Measurements from ENCODE around the gene NFIA.

The NFIA gene

DNA sequence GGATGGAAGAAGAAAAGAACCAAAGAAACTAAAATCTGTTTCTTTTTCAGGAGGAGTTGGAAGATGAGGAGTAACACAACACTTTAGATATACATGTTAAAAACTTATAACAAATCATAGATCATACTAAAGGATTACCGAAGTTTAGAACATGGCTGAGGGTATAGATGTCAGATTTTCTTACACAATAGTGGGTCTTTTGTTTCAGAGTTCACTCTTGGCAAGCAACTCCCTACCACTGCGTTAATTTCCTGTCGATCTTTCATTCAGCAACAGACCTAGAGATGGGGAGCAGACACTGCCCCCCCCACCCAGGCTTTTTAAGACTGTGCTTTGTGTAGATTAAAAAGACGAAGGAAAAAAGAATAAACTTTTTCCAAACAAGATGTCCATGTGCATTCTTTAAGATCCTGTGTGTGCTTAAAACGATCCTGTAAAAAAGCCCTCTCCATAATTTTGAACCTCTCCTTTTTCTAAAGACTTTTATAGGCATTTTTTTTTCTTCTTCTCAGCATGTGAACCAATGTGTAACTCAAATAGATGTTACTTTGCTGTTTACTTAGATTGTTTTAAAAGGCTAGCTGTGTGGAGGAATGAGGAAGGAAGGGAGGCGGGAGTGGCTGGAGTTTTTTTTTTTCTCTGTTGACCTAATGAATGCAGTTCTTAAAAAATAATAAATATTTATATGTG lies 50.4 kb downstream of the NFIA start:
- DNase-seq = no peak

DNA sequence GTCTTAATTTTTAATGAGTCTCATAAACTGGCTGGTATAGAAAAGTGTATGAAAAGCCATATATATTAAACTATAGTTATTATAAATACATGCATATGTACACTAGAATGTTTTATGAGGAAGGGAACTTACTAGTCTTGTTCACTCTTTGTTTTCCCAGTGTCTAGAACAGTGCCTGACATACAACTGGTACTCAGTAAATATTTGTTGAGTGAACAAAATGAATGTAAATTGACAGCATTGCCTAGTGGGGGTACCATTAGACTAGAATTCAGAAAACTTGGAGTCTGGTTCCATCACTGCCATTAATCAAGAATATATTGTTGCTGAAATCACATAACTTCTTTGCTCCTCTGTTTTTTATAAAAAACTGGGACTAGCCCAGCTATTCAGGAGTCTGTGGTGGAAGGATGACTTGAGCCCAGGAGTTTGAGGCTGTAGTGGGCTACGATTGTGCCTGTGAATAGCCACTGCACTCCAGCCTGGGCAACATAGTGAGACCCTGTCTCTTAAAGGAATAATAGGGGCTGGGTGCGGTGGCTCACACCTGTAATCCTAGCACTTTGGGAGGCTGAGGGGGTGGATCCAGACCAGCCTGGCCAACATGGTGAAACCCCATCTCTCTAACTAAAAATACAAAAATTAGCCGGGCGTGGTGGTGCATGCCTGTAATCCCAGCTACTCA lies 51.1 kb downstream of the NFIA start:
- DNase-seq = no peak

DNA sequence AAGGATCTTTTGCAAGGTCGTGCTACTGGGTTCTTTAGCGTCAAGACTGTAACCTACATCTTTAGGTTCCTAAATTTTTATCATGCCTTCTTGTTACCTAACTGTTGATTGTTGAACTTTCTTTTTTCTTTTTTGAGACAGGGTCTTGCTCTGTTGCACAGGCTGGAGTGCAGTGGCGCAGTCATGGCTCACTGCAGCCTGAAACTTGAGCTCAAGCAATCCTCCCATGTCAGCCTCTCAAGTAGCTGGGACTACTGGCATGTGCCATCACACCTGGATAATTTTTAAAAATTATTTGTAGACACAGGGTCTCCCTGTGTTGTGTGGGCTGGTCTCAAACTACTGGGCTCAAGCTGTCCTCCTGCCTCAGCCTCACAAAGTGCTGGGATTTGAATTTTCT lies 52.9 kb downstream of the NFIA start:
- no peak for DNase-seq

DNA sequence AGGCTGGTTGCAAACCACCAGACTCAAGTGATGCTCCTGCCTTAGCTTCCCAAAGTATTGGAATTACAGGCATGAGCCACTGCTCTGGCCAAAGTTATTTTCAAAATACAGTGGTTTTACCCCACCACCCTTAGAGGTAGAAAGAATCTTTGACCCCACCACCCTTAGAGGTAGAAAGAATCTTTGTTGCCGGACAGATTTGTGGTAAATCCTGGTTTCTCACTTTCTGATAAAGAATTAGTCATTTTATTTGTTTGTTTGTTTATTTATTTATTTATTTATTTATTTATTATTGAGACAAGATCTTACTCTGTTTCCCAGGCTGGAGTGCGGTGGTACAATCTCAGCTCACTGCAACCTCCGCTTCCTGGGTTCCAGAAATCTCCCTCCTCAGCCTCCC lies 55.9 kb downstream of the NFIA start:
- no peak for DNase-seq

DNA sequence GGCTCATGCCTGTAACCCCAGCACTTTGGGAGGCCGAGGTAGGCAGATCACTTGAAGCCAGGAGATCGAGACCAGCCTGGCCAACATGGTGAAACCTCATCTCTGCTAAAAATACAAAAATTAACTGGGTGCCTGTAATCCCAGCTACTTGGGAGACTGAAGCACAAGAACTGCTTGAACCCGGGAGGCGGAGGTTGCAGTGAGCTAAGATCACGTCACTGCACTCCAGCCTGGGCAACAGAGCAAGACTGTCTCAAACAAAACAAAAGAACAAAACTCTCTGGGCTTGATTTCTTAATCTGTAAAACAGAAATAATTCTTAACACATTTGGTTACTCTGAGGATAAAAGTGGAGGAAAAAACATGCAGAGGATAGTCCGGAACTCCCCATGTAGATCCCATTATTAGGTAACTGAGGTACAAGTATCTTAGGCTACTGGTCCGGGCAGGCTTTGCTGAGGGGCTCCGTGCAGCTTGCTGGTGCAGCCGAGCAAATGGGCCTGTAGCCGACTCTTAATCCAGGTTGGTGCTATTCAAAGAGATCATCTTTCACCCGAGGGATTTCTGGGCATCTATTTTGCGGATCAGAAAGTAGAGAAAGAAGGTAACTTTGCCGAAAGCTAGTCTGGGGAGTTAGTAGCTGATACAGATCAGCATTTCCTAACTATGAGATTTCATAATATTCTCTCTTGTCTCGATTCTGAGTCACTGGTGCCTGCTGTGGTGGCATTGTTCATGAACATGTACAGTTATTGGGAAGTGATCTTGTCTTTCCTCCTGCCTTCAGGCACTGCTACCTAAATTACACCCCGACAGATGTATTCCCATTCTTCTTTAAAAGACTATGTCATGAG lies 56.8 kb downstream of the NFIA start:
- DNase-seq = no peak

DNA sequence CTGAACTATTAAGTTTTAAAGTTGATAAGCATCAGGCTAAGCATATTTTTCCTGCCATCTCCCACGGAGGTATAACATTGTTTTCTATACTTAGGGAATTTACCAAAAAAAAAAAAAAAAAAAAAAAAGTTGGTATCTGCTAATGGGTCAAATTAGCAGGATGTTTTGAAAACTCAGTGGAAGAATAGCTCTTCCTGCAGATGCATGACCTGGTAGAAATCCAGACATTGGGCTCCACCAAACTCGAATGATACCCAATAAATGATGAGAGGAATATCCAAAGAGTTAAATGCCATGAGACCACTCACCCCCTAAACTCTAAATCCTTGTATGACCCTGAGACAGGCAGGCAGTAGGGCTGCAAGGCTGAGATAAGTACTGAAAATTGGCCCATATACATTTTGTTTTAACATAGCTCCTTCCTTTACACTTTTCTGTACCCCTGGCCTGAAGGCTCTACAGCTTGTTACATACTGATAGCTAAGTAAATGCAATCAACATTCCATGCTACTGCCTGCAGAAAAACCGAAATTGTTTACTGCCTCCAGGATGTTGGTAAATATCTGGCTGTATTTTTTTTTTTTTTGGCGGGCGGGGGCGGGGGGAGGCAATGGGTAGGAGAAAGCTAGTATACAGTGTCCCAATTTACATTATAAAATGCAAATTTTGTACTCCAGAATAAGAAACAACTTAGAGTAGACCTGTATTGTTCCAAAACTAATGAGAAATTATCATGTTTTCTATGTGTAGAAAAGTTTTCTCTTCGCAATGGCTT lies 57.6 kb downstream of the NFIA start:
- no peak for DNase-seq

DNA sequence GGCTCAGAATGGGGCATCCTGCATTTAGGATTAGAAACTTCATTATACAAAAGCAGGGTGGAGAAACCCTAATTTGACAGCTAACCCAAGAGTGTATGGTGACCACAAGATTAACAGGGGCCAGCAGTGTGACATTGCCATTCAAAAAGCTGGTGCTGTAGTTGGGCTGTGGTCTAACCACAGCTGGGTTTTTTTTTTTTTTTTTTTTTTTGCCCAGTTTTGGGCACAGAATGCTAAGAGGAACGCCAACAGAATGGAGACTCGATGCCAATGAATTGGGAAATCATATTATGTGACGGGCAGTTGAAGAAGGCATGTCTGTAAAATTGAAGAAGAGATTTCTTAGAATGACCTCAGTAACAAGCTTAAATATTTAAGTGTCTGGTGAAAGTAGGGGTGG lies 58.4 kb downstream of the NFIA start:
- DNase-seq = no peak

DNA sequence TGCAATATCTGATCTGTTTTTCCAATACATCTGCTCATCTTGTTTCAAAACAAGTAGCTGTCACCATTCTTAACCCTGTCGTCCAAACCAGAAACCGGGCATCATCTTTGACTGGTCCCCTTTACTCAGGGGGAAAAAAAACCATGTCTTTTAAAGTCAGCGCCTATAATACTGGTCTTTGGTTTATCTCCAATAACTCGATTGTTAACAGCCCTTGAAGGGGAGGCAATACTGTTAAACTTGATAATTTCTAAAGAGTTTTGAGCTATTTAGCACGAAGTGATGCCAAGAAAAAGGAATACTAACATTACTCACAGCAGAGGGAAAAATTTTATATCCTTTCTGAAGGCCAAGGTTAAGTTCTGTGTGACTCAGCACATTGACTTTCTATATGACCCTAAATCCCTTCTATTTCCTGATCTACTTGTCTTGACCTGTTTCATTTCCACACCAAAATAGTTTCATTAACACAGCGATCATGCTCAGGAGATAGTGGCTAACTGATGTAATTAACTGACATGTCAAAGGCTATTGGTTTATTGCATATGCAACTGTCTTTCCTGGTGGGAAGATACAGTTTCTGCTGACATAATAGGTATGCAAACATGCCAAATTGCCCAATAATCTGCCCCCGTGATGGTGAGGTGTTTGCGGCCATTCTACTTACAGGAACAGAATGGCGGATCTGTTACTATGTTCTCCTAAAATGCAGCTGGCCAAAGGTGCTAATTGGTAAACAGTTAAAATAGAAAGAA lies 59.1 kb downstream of the NFIA start:
- DNase-seq = no peak

DNA sequence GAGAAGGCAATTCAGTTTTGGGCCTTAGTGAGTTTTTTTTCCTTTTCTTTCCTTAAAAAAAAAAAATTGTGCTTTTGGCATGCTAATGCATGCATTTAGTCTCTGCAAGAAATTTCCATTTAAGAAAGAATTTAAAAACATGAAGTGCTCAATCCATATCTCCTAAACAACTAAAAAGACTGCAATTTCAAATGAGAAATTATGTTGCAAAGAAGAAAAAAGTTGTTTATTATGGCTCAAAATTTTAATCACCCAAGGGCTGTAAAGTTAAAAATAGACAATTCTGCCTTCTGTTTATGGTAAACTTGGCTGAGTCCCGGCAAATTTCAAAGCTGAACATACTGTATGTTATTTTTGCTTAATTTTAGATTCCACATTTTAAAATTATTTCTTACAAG lies 59.7 kb downstream of the NFIA start:
- DNase-seq = no peak

DNA sequence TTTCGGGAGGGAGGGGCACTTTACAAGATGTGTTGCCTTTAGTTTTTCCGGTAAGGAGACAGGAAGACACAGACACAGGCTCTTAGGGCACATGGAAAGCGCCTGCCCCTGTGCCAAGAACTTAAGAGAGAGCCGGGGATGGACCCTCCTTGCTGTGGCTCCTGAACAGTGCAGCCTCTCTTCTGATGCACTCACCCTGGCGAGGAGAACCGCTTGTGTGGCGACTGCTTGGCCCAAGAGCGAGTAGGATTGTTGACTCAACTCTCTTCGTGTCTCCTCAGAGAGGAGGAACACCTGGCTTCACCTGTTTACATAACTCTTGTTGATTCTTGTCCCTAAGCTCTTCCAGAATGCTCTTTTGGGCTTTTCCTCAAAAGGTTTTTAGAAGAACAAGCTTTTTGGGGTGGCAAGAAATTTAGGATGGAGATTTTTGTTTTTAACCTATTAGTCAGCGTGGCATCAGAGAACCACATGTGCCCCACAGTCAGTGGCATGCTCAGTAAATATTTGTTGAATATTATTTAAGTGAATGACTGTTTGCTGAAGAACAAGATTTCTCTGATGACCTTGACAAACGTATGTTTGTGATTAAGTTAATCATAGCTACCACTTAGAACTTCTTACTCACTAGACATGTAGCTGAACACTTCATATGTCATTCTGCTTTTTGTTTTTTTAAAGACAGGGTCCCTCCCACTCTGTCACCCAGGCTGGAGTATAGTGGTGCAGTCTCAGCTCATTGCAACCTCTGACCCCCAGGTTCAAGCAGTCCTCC lies 60.6 kb downstream of the NFIA start:
- DNase-seq = no peak

DNA sequence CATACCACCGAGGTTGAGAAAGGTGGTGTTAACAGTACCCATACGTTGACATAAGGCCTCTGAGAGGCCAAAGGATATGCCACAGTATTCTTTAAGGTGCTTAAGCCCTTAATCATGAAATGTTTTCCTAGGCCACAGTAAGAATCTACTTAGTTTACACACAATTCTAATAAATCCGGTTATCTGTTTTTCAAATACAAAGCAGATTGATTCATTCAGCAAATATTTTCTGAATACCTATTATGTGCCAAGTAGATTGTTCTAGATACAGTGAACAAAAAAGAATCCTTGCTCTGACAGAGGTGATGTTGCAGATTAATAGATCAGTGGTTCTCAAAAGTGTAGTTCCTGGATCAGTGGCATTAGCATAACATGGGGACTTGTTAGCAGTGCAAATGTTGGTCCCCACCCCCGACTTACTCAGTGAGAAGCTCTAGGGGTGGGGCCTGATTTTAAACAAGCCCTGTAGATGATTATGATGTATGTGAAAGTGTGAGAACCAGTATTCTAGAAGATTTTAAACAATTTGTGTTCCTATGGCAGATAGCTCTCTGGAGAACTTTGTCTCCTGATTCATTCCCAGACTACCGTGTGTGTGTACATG lies 61.6 kb downstream of the NFIA start:
- DNase-seq = no peak

DNA sequence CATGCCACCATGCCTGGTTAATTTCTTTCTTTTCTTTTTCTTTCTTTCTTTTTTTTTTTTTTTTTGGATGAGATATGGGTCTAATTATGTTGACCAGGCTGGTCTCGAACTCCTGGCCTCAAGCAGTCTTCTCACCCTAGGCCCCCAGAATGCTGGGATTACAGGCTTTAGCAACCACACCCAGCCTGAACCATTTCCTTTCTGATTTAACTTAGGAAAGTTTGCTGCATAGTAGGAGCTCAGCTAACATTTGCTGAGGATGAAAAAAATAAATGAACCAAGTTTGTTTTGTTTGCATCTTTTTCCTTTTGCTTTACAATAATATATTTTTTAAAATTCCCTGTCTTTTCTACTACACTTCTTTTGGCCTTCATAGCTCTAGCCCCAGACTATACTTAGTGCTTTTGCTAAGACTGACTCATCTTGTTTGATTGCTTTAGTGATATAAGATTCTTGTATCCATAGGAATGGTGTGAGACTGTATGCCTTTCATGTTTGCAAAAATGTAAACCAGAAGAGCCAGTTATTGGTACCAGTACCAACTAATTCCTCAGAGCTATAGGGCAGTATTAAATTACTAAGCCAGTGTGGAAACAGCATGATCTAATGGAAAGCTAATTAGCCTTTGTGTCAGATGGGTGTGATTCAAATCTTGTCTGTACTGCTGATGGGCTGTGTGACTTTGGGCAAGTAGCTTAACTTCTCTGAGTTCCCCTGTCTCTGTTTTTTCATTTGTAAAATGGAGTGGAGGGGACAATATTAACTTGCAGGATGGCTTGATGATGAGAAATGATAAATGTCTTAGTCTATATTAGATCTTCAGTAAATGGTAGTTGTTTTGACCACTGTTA lies 66.9 kb downstream of the NFIA start:
- no peak for DNase-seq

DNA sequence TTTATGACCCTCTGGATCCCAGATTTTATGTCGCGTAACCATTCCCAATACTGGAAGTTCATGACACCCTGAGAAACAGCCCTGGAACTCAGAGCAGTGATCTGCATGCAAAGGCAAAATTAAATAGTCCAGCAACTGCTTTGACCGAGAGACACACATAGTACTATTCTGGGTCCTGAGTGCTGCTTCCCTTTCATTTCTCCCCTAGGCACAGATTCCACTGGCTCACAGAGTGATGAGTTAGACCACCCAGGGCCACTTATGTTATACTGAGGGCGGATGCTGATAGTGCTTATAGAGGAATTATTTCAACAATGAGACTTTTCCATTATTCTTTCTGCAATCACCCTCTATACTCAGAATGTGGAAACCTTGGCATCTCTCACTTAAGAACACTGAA lies 69.2 kb downstream of the NFIA start:
- no peak for DNase-seq

DNA sequence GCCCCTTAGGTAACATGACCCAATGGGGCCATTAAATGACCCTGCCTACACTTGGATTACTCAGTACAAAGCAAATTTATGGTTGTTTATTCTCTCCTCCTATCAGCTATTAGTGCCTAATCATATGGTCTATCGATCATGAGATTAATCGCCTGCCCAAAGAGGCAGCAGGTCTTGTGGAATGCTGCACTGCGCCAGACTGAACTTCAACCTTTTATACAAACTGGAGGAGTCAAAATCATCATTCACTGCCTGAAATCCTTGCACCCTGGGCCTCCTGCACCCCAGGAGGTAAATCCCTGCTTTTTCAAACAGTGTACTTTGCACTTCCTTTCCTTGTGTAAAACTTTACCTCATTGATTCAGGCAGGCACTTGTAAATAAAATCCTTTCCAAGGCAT lies 69.7 kb downstream of the NFIA start:
- DNase-seq = no peak

DNA sequence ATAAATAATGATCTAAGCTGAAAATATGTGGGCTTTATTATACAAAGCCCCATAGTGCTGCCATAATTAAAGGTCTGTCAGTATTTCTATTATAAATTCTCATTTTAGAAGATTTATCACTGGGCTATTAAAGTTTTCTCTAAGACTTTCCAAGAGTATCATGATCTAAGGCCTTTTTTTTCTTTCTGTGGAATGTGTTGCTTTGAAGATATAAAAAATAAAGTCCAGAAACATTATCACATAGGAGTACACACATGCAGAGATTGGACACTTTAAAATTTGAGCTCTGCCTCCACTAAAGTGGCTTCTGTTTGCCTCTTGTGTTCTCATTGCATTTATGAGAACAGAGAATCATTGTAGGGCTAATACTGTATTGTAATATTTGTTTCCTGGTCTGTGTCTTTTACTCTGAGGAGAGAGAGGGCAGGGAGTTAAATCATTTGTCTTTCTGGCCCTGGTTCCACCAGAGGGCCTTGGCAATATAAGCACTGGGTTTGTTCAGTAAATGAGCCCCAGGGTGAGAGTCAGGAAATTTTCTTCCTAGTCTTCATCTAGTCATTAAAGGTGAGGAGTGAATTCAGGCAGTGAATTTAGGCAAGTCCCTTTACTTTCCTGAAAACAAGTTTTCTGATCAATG lies 70.2 kb downstream of the NFIA start:
- DNase-seq = no peak

DNA sequence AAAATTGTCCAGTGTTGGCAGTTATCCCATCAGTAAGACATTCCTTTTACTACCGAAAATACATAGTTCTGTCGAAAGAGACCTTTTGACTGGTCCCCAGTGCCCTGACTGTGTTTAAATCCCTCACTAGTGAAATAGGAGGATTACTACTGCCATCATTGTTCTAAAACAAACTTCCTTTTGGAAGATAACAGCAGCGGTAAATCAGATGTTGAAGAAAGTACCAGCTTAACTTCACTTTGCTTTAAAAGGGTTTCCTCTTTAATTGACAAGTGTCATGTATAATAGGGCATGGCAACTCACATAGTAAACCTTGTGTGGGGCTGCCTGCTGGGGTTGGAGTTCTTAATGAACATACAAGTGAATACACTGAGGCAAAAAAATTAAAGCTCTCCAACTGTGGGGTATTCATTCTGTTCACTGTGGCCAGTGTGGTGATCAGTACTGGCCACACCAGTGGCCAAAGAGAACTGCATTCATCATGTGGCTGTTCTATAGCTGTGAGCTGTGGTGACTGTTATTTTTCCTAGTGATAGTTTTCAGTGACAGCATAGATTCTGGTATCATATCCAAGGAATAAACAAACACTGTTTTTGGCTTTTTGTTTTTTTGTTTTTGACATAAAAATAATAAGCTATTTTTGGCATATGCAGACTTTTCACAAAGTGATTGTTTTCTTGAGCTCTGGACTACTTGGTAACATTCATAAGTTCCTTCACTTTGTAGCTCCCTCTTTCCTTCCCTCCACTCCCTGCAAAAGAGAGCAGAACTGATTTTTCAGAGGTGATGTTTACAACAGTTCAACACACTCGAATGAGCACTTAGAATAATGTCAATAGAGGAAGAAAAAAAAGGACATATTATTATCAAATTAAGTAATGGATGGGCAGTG lies 74.5 kb downstream of the NFIA start:
- no peak for DNase-seq

DNA sequence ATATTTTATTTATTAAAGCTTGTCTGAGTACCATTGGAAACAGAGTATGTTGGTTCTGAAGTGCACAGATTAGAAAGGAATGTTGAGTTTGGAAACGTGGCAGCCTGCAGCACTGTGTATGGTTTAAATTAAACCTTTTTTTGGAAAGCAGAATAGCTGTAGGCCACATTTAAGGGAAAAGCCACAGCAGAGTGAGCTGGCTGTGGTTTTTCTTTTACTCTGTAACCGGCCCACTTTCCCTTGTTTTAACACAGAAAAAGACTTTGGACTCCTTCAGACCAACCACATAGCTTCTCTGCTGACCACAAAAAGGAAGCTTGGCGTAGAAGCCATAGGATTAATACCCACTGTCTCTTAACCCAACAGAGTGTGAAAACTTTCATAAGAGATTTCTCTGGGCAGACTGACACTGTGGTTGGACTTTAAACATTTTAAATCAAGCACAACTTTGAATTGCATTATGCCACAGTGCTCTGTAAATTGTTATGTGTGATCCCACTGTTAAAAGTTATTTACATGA lies 75.2 kb downstream of the NFIA start:
- DNase-seq = no peak

DNA sequence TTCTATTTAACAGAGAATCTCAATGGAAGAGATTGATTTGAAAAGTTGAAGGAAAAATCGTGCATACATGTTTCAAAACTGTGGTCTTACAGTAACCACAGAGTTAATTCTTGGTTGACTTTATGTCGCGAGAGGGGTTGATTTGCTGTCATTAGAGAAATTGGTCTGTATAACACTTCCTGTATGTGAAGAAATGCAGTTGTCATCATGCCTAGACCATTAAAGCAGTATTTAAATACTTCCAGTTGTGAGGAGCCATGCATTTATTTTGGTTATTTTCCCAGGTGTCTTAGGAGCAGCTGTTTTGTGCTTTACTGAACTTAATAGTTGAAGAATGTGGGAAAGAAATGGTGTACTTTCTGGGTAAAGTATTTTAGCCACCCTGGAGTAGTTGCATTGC lies 76.2 kb downstream of the NFIA start:
- no peak for DNase-seq
